Psoas muscle (tissue), 8 donors: ENCODE results near the gene GAREM2. TPM values are rescaled to one million over a fixed set of nuclear protein-coding genes. Genes with fewer than 3 reads are reported as not detected.
"Not testable (repeated sequence)": the region's sequence is repeated elsewhere in the genome, so short reads cannot be mapped to it uniquely, and the experiment has no call there.

Experiments
- ATAC-seq, 4 donors: fragments of 200-7000 bp; cut with Tn5 transposase; one replicate each; pipeline ENCODE4 v1.9.1; 2020; ENCODE audit warnings: moderate library complexity in 3 of 4, mild to moderate bottlenecking in 2 of 4
- DNase-seq, 2 donors: peaks; one replicate each; pipeline ENCODE4 v3.0.0-alpha.2; 2020
- H3K27ac ChIP-seq: fragments of 200-600 bp; one replicate; pipeline ENCODE4 v1.8.0; 2022
- H3K27me3 ChIP-seq, 3 donors: fragments of 200-600 bp in 1 of 3; one replicate each; pipeline versions ENCODE4 v1.6.1 to v1.8.0; 2013 to 2022; ENCODE audit warnings: low read length in 2 of 3, mild to moderate bottlenecking in 2 of 3, moderate library complexity in 1 of 3; ENCODE audit not compliant: insufficient read depth in 3 of 3
- H3K36me3 ChIP-seq, 2 donors: fragments of 200-600 bp in 1 of 2; one replicate each; pipeline versions ENCODE4 v1.6.1 to v1.8.0; 2013 to 2022; ENCODE audit warnings: low read depth in 1 of 2, mild to moderate bottlenecking in 1 of 2, moderate library complexity in 1 of 2; ENCODE audit not compliant: insufficient read depth in 1 of 2
- H3K4me1 ChIP-seq: fragments of 200-600 bp; one replicate; pipeline ENCODE4 v1.8.0; 2022
- H3K4me3 ChIP-seq: fragments of 200-600 bp; one replicate; pipeline ENCODE4 v1.8.0; 2022; ENCODE audit warnings: mild to moderate bottlenecking
- H3K9me3 ChIP-seq: fragments of 200-600 bp; one replicate; pipeline ENCODE4 v1.8.0; 2022
- WGBS, 3 donors: extraction: QIAGEN DNeasy Blood & Tissue Kit; methylation state at CpG; one replicate each; pipeline versions ENCODE4 v1.1.6 to v1.1.7; 2013; 5-methylcytosine and 5-hydroxymethylcytosine counted together
- intact Hi-C, 2 donors: fragments of 100-400 bp; cut with DNase I; formaldehyde crosslinking; loops; one replicate each; pipeline versions ENCODE4 v1.11.0 to v1.14.2; 2022
- polyA plus RNA-seq, 3 donors: library from polyadenylated mRNA; stranded (reverse); fragments of 200-250 nt; gene quantifications; one replicate each; pipeline ENCODE4 v1.2.3, GENCODE V29; 2013
- total RNA-seq, 4 donors: library from RNA; stranded (reverse); fragmentation: NEBNext Ultra II Directional in 2 of 4; extraction: Animal tissue kit (Norgen Biotek cat#: 25700) in 2 of 4; gene quantifications; one replicate each; pipeline versions ENCODE4 v1.2.1 to v1.2.4, GENCODE V29; 2021 to 2023
- TF ChIP-seq, protein P1 (sequence below): fragments of 200-600 bp; IDR thresholded peaks from one replicate; pipeline ENCODE4 v1.8.0; 2022; ENCODE audit warnings: antibody characterized with exemption
- donor health status: healthy with polysubstance abuse.
- donor health status: DM: no; HTN: no; CAD: no; lungs with moderate emphysema.
- donor health status: Bipolar disorder and iron deficiency.
- donor health status: healthy.
- donor health status: DM: yes; HTN: yes; CAD: no.
- donor health status: DM: no; HTN: no; CAD: no.
- donor health status: DM: no; HTN: no; CAD: no.
- donor health status: DM: yes; HTN: yes; CAD: no.

GAREM2 gene
- total and polyA plus RNA-seq, 7 donors, result 0.39 to 5.5 (median 1.4) TPM

DNA sequence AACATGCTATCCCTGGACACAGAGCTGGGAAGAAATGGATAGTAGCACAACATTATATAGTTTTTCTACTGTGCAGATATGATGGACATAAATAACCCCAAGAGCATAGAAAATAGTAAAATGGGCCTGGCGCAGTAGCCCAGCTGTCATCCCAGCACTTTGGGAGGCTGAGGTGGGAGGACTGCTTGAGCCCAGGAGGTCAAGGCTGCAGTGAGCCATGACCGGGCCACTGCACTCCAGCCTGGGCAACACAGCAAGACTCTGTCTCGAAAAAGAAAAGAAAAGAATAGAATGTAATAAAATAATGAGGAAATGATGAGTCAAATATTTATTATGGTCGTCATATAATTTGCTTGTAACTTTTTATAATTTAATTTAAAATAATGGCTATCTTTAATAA is 7.5 kb upstream of the GAREM2 start:
- DNase-seq (no peak), ATAC-seq (no peak)
- no peak overlapping the region for H3K4me3 ChIP-seq
- 92 to 97% (median 94%) methylated on average over 4 of the region's 4 CpGs for WGBS, 3 donors
- H3K9me3 ChIP-seq, result no peaks in the 10 kb centered on the region
- H3K27ac ChIP-seq, result no peak overlapping the region
- TF ChIP-seq, protein P1, sequence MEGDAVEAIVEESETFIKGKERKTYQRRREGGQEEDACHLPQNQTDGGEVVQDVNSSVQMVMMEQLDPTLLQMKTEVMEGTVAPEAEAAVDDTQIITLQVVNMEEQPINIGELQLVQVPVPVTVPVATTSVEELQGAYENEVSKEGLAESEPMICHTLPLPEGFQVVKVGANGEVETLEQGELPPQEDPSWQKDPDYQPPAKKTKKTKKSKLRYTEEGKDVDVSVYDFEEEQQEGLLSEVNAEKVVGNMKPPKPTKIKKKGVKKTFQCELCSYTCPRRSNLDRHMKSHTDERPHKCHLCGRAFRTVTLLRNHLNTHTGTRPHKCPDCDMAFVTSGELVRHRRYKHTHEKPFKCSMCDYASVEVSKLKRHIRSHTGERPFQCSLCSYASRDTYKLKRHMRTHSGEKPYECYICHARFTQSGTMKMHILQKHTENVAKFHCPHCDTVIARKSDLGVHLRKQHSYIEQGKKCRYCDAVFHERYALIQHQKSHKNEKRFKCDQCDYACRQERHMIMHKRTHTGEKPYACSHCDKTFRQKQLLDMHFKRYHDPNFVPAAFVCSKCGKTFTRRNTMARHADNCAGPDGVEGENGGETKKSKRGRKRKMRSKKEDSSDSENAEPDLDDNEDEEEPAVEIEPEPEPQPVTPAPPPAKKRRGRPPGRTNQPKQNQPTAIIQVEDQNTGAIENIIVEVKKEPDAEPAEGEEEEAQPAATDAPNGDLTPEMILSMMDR, result no peak
- intact Hi-C loops, result no loop called here
- peaks cover 4% of the 10 kb centered on the region for H3K4me1 ChIP-seq
- H3K36me3 ChIP-seq, result no peaks in the 10 kb centered on the region
- no peaks in the 10 kb centered on the region for H3K27me3 ChIP-seq

DNA sequence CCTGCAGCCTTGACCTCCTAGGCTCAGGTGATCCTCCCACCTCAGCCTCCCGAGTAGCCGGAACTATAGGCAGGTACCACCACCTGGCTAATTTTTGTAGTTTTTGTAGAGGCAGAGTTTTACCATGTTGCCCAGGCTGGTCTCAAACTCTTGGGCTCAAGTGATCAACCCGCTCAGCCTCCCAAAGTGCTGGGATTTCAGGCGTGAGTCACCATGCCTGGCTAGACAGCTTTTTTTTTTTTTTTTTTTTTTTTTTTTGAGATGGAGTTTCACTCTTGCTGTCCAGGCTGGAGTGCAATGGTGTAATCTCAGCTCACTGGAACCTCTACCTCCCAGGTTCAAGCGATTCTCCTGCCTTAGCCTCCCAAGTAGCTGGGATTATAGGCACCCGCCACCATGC is 6.3 kb upstream of the GAREM2 start:
- not testable (repeated sequence) for H3K36me3 ChIP-seq

DNA sequence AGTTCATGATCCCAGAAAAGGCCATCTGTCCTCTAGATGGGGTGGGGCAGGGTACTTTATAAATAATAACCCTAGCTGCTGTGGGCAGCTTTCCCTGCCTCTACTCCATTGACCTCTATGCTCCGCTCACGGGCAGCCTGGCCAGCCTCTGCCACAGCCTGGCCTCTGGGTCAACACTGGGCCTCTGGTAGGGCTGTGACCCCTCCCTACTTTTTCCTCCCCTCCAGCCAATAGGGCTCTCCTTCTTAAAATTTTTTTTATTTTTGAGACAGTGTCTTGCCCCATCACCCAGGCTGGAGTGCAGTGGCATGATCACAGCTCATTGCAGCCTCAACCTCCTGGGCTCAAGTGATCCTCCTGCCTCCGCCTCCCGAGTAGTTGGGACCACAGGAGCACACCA is 4.1 kb upstream of the GAREM2 start:
- ATAC-seq (no peak), DNase-seq (no peak)
- no peaks in the 10 kb centered on the region for H3K36me3 ChIP-seq
- peaks cover 4% of the 10 kb centered on the region for H3K4me1 ChIP-seq
- 82 to 89% (median 86%) methylated on average over 4 of the region's 4 CpGs for WGBS, 3 donors
- peaks cover 0 to 13% (median 10%) of the 10 kb centered on the region in 3 donors for H3K27me3 ChIP-seq
- H3K4me3 ChIP-seq, result no peak overlapping the region
- H3K9me3 ChIP-seq, result no peaks in the 10 kb centered on the region
- no peak overlapping the region for H3K27ac ChIP-seq
- TF ChIP-seq, protein P1, result no peak
- intact Hi-C loops, result no loop called here

More for the DNA sequence above, 6.3 kb upstream of the GAREM2 start:
- DNase-seq, H3K4me3 ChIP-seq, H3K9me3 ChIP-seq, ATAC-seq, H3K27ac ChIP-seq, H3K4me1 ChIP-seq, intact Hi-C loops, H3K27me3 ChIP-seq: not testable (repeated sequence)
- WGBS, 3 donors, result 92 to 96% (median 96%) methylated on average over 6 of the region's 6 CpGs

GRCh38 chr2:26169226-26169625 is 3.7 kb upstream of the GAREM2 start:
- peaks cover 0 to 17% (median 14%) of the 10 kb centered on the region in 3 donors for H3K27me3 ChIP-seq
- intact Hi-C loops, result no loop called here
- H3K4me1 ChIP-seq, result no peaks in the 10 kb centered on the region
- TF ChIP-seq, protein P1, result no peak
- ATAC-seq (no peak), DNase-seq (no peak)
- WGBS, 3 donors, result 83 to 92% (median 91%) methylated on average over 5 of the region's 5 CpGs
- no peak overlapping the region for H3K4me3 ChIP-seq
- H3K36me3 ChIP-seq, result no peaks in the 10 kb centered on the region
- H3K9me3 ChIP-seq, result no peaks in the 10 kb centered on the region
- H3K27ac ChIP-seq, result no peak overlapping the region

DNA sequence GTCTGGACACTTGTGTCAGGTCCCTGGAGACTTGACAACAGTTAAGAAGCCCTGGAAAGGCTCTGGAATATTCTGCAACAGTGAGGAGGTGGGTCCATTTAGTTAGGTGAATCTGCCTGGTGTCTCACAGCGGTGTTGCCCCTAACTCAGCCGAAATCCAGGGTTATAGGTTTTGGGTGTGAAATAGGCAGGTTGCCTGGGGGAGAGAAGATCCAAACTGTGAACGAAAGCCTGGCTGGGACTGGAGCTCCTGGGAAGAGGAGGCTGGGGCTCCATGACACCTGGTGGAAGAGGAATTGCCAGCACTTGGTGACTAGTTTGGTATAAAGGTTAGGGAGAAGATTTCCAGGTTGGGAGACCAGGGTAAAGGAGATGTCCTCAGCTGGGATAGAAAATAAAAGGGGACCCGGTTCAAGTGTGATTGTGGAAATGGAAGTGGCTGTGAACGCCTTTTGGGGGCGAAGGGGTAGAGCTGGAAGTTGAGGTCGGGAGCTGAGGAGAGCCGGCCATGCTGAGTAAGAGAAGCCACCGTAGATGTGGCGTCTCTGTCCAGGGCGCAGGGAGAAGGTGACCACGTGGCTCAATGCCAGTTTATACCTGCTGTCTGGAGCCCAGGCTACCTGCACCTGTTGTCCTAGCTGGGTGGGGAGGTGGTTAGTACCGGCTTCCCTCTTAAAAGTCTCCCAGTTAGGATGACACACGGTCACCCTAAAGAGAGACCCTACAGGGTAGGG is 3.0 kb upstream of the GAREM2 start:
- ATAC-seq, result no peak
- TF ChIP-seq, protein P1, result no peak
- intact Hi-C loops, result no loop called here
- WGBS, 3 donors, result 78 to 87% (median 86%) methylated on average over 14 of the region's 14 CpGs
- DNase-seq, result no peak
- H3K27ac ChIP-seq, result no peak overlapping the region
- H3K27me3 ChIP-seq, result peaks cover 0 to 23% (median 14%) of the 10 kb centered on the region in 3 donors
- no peaks in the 10 kb centered on the region for H3K9me3 ChIP-seq
- H3K36me3 ChIP-seq, result no peaks in the 10 kb centered on the region
- no peaks in the 10 kb centered on the region for H3K4me1 ChIP-seq
- no peak overlapping the region for H3K4me3 ChIP-seq
